Upper lobe of right lung (tissue), 1 donor: ENCODE data around the gene DHH. TPM values are rescaled to one million over a fixed set of nuclear protein-coding genes. Genes with fewer than 3 reads are reported as not detected.

Source experiments
- ATAC-seq: fragments of 200-7000 bp; cut with Tn5 transposase; one replicate; pipeline ENCODE4 v1.9.1; 2020; ENCODE audit warnings: mild to moderate bottlenecking, moderate library complexity
- DNase-seq: peaks from one replicate; pipeline ENCODE4 v3.0.0-alpha.2; 2020
- H3K27ac ChIP-seq: fragments of 200-600 bp; one replicate; pipeline ENCODE4 v1.8.0; 2022
- H3K27me3 ChIP-seq: fragments of 200-600 bp; one replicate; pipeline ENCODE4 v1.8.0; 2022; ENCODE audit warnings: mild to moderate bottlenecking
- H3K36me3 ChIP-seq: fragments of 200-600 bp; one replicate; pipeline ENCODE4 v1.8.0; 2022
- H3K4me1 ChIP-seq: fragments of 200-600 bp; one replicate; pipeline ENCODE4 v1.8.0; 2022
- H3K4me3 ChIP-seq: fragments of 200-600 bp; one replicate; pipeline ENCODE4 v1.8.0; 2022; ENCODE audit warnings: mild to moderate bottlenecking
- H3K9me3 ChIP-seq: fragments of 200-600 bp; one replicate; pipeline ENCODE4 v1.8.0; 2022
- intact Hi-C: fragments of 100-400 bp; cut with DNase I; formaldehyde crosslinking; loops from one replicate; pipeline ENCODE4 v1.11.0; 2022
- total RNA-seq: library from RNA; stranded (reverse); fragmentation: NEBNext Ultra II Directional; extraction: Animal tissue kit (Norgen Biotek cat#: 25700); gene quantifications from one replicate; pipeline ENCODE4 v1.2.1, GENCODE V29; 2021
- TF ChIP-seq, protein P1 (sequence below): fragments of 200-600 bp; IDR thresholded peaks from one replicate; pipeline ENCODE4 v1.8.0; 2022; ENCODE audit warnings: antibody characterized with exemption
- donor health status: DM: no; HTN: yes; CAD: no; lungs with severe emphysema.

DHH gene
- total RNA-seq, 1 donor from 2014 or later = 2.1 TPM

DNA sequence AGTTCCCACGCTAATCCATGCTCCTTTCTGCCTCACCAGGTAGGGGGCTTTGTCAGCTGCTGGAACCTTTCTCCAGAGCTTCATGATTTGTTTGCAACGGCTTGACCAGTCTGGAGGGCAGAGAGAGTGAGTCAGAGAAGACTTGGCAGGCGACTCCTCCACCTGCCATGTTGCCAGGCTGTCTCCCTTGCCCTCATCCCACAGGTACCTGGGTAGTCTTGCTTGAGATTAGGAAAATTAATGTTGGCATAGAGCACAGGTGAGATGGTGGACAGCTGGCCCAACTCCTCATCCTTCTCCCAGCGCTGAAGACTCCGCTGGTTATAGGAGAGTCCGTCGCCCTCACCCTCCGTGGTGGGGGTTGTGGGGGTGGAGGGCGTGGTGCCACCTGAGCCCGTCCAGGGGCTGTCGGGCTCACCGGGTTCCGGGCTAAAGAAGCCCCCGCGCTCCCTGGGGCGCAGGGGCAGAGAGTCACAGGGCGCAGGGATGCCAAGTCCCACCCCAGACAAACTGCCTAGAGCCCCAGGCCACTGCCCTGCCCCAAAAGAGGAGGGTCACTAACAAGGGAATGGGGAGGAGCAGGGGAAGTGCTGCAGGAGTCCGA, 52.6 kb downstream of the DHH start:
- ATAC-seq (no peak), DNase-seq (peak; percentile 52)
- intact Hi-C loops = no loop called here
- H3K4me1 ChIP-seq = no peaks in the 10 kb centered on the region
- peaks cover 100% of the 10 kb centered on the region for H3K36me3 ChIP-seq
- no peaks in the 10 kb centered on the region for H3K9me3 ChIP-seq
- no peaks in the 10 kb centered on the region for H3K27me3 ChIP-seq
- no peak overlapping the region for H3K27ac ChIP-seq
- H3K4me3 ChIP-seq = no peak overlapping the region
- TF ChIP-seq, protein P1, sequence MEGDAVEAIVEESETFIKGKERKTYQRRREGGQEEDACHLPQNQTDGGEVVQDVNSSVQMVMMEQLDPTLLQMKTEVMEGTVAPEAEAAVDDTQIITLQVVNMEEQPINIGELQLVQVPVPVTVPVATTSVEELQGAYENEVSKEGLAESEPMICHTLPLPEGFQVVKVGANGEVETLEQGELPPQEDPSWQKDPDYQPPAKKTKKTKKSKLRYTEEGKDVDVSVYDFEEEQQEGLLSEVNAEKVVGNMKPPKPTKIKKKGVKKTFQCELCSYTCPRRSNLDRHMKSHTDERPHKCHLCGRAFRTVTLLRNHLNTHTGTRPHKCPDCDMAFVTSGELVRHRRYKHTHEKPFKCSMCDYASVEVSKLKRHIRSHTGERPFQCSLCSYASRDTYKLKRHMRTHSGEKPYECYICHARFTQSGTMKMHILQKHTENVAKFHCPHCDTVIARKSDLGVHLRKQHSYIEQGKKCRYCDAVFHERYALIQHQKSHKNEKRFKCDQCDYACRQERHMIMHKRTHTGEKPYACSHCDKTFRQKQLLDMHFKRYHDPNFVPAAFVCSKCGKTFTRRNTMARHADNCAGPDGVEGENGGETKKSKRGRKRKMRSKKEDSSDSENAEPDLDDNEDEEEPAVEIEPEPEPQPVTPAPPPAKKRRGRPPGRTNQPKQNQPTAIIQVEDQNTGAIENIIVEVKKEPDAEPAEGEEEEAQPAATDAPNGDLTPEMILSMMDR = no peak

DNA sequence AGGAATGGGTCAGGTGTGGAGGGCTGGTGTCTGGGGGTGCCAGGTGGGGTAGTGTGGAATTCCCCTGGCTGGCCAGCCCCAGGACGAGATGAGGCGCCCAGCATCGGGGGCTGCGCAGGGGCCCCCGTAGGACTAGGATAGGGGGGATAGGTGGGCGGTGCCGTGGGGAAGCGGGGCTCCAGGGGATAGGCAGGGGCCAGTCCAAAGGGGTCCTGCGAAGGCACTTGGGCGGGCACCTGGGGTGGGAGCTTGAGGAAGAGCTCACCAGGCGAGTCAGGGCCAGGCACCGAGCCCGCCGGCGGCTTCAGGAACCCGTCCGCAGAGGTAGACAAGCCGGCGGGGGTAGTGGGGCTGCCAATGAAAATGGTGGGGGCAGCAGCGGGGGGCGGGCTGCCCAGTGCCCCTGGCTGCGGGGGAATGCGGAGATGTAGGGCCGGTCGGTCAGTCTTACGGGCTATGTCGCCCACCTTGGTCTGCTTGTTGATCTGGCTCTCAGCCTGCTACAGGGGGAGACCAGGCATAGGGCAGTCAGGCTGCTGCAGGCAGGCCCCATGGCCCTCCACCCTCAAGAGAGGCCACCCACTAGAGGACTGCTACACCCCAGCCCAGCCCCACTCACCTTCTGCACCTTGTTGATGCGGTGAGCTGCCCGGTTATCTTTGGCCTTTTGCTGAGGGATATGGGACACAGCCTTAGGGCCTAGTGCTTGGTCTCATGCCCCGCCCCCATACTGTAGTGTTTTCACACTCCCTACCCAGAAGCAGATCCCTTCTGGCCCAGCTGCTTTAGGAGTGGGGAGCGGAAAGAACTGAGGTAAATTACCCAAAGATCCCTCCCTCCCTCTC, 53.3 kb downstream of the DHH start:
- no peak overlapping the region for H3K27ac ChIP-seq
- DNase-seq = peak; percentile 58
- intact Hi-C loops = no loop called here
- H3K4me3 ChIP-seq = no peak overlapping the region
- no peak for ATAC-seq
- no peaks in the 10 kb centered on the region for H3K27me3 ChIP-seq
- TF ChIP-seq, protein P1 = no peak
- peaks cover 100% of the 10 kb centered on the region for H3K36me3 ChIP-seq
- H3K4me1 ChIP-seq = no peaks in the 10 kb centered on the region
- H3K9me3 ChIP-seq = no peaks in the 10 kb centered on the region

GRCh38 chr12:49040364-49040855, 54.2 kb downstream of the DHH start:
- Histone ChIP-seq H3K27ac (no peak overlapping the region), H3K4me3 (no peak overlapping the region), H3K36me3 (peaks cover 99% of the 10 kb centered on the region), H3K9me3 (no peaks in the 10 kb centered on the region), H3K27me3 (no peaks in the 10 kb centered on the region), H3K4me1 (no peaks in the 10 kb centered on the region)
- TF ChIP-seq, protein P1 = no peak
- intact Hi-C loops = no loop called here
- no peak for ATAC-seq
- no peak for DNase-seq

- Histone ChIP-seq H3K36me3 (peaks cover 99% of the 10 kb centered on the region), H3K4me1 (no peaks in the 10 kb centered on the region), H3K27me3 (no peaks in the 10 kb centered on the region), H3K27ac (no peak overlapping the region), H3K4me3 (no peak overlapping the region), H3K9me3 (no peaks in the 10 kb centered on the region)
- TF ChIP-seq, protein P1 = no peak
- no peak for ATAC-seq
- DNase-seq = peak; percentile 54
- intact Hi-C loops = no loop called here
Observed at GRCh38 chr12:49039421-49040363, 54.9 kb downstream of the DHH start.

DNA sequence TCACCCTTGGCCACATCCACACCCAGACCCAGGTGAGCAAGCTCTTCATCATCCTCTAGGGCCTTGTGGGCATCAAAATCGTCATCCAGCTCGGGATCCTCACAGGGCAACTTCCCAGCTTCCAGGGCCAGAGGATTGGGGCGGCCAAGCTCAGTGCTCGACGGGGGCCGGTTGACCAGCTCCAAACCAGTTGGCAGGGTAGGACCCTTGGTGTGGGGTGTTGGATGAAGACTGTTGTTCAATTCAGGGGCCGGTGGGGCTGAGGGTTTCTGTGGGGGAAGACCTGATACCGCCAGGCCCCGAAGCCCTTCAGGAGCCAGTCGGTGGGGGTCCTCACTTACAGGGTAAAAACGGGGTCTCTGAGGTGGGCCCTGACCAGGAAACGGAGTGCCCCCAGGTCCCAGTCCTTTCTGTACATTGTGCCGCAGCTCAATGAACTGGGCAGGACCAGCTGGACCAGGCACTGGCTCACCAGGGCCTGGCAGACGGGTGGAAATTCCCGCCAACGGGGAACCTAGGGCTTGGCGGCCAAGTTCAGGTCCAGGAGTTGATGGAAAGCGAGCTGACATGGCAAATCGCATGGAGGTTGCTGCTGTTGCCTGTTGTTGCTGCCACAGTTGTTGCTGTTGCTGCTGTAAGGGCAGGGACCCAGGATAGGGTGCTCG, 56.2 kb downstream of the DHH start:
- Histone ChIP-seq H3K27me3 (no peaks in the 10 kb centered on the region), H3K4me3 (no peak overlapping the region), H3K36me3 (peaks cover 99% of the 10 kb centered on the region), H3K4me1 (no peaks in the 10 kb centered on the region), H3K9me3 (no peaks in the 10 kb centered on the region), H3K27ac (no peak overlapping the region)
- DNase-seq (no peak), ATAC-seq (no peak)
- intact Hi-C loops = no loop called here
- TF ChIP-seq, protein P1 = no peak
